Measurements from ENCODE around the gene MYO1C.

Gene MYO1C

DNA sequence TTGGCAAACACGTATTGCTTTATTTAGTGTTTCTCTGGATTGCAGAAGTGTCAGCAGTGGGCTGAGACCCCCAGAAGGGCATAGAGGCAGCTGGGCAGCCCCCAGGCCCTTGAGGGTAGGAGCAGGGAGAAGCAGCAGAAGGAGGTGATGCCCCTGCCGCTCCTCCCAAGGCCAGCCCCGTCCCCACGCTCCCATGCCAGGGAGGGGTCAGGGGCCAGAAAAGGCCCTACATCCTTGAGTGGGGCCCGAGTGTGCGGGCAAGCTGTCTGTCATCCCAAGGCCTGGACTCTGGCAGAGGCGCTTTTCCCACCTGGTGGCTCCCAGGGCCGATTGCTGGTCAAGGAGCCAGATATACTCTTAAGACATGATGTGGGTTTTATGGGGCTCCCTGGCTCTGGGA lies 28.3 kb downstream of the MYO1C start:
- no peak for TF ChIP-seq TAF1 (IDR thresholded peaks at IDR 0.05; ENCODE audit: low read depth)
- TF ChIP-seq, protein P1, sequence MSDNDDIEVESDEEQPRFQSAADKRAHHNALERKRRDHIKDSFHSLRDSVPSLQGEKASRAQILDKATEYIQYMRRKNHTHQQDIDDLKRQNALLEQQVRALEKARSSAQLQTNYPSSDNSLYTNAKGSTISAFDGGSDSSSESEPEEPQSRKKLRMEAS (IDR thresholded peaks at IDR 0.05) = no peak

GRCh38 chr17:1462164-1463112 lies 30.0 kb downstream of the MYO1C start:
- TF ChIP-seq, protein P1 (IDR thresholded peaks at IDR 0.05) = no peak
- no peak for TF ChIP-seq TAF1 (IDR thresholded peaks at IDR 0.05; ENCODE audit: low read depth)
- no peak for TF ChIP-seq ZBTB7A (IDR thresholded peaks at IDR 0.05; ENCODE audit: low read depth)
- no peak for TF ChIP-seq CREB1 (IDR thresholded peaks at IDR 0.05; ENCODE audit: low read depth)
- no peak for TF ChIP-seq FOXM1 (IDR thresholded peaks at IDR 0.05; ENCODE audit: borderline replicate concordance, low read depth)
- TF ChIP-seq NFIC (IDR thresholded peaks at IDR 0.05) = no peak
- no peak for TF ChIP-seq YY1 (IDR thresholded peaks at IDR 0.05; ENCODE audit: low read depth)
- TF ChIP-seq, protein P2, sequence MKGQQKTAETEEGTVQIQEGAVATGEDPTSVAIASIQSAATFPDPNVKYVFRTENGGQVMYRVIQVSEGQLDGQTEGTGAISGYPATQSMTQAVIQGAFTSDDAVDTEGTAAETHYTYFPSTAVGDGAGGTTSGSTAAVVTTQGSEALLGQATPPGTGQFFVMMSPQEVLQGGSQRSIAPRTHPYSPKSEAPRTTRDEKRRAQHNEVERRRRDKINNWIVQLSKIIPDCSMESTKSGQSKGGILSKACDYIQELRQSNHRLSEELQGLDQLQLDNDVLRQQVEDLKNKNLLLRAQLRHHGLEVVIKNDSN (IDR thresholded peaks at IDR 0.05) = no peak
- TF ChIP-seq TEAD4 (IDR thresholded peaks at IDR 0.05) = no peak
- TF ChIP-seq EGR1 (IDR thresholded peaks at IDR 0.05) = no peak
- no peak for TF ChIP-seq TCF12 (IDR thresholded peaks at IDR 0.05; ENCODE audit: low read depth)
- no peak for TF ChIP-seq EP300 (IDR thresholded peaks at IDR 0.05; ENCODE audit: borderline replicate concordance)
- TF ChIP-seq REST (IDR thresholded peaks at IDR 0.05; ENCODE audit: low read depth) = no peak
- TF ChIP-seq RAD21 (IDR thresholded peaks at IDR 0.05; ENCODE audit: low read depth) = no peak
- TF ChIP-seq CEBPB (IDR thresholded peaks at IDR 0.05) = no peak

- TF ChIP-seq NFIC (IDR thresholded peaks at IDR 0.05) = no peak
- TF ChIP-seq CEBPB (IDR thresholded peaks at IDR 0.05) = no peak
- TF ChIP-seq TCF12 (IDR thresholded peaks at IDR 0.05; ENCODE audit: low read depth) = no peak
- no peak for TF ChIP-seq EP300 (IDR thresholded peaks at IDR 0.05; ENCODE audit: borderline replicate concordance)
- TF ChIP-seq RAD21 (IDR thresholded peaks at IDR 0.05; ENCODE audit: low read depth) = no peak
- no peak for TF ChIP-seq YY1 (IDR thresholded peaks at IDR 0.05; ENCODE audit: low read depth)
- no peak for TF ChIP-seq FOXM1 (IDR thresholded peaks at IDR 0.05; ENCODE audit: borderline replicate concordance, low read depth)
- TF ChIP-seq, protein P1 (IDR thresholded peaks at IDR 0.05) = no peak
- TF ChIP-seq ZBTB7A (IDR thresholded peaks at IDR 0.05; ENCODE audit: low read depth) = no peak
- TF ChIP-seq, protein P2 (IDR thresholded peaks at IDR 0.05) = no peak
- no peak for TF ChIP-seq REST (IDR thresholded peaks at IDR 0.05; ENCODE audit: low read depth)
Measured at GRCh38 chr17:1461198-1461944, 31.1 kb downstream of the MYO1C start.

GRCh38 chr17:1460233-1460632 lies 32.3 kb downstream of the MYO1C start:
- TF ChIP-seq EGR1 (IDR thresholded peaks at IDR 0.05) (no peak), CEBPB (IDR thresholded peaks at IDR 0.05) (no peak)

GRCh38 chr17:1455797-1456599 lies 36.5 kb downstream of the MYO1C start, which contains the start of gene CRK:
Gene CRK, minus strand, starts transcription at chr17:1456232. Its CDS starts 115 bp downstream, at chr17:1456117.
- TF ChIP-seq TCF12 (IDR thresholded peaks at IDR 0.05; ENCODE audit: low read depth) = 0 out of 2 replicates have a peak, but pooled peaks have one; percentile 12
- no peak for TF ChIP-seq CEBPB (IDR thresholded peaks at IDR 0.05)
- TF ChIP-seq CREB1 (IDR thresholded peaks at IDR 0.05; ENCODE audit: low read depth) = peak; percentile 82
- TF ChIP-seq EGR1 (IDR thresholded peaks at IDR 0.05) = peak; percentile 91
- TF ChIP-seq REST (IDR thresholded peaks at IDR 0.05; ENCODE audit: low read depth) = no peak
- no peak for TF ChIP-seq ZBTB7A (IDR thresholded peaks at IDR 0.05; ENCODE audit: low read depth)
- TF ChIP-seq, protein P1 (IDR thresholded peaks at IDR 0.05) = no peak
- TF ChIP-seq FOXM1 (IDR thresholded peaks at IDR 0.05; ENCODE audit: borderline replicate concordance, low read depth) = no peak
- no peak for TF ChIP-seq RAD21 (IDR thresholded peaks at IDR 0.05; ENCODE audit: low read depth)
- TF ChIP-seq TEAD4 (IDR thresholded peaks at IDR 0.05) = peak; percentile 17; the same call in 1 of the 2 replicates
- TF ChIP-seq EP300 (IDR thresholded peaks at IDR 0.05; ENCODE audit: borderline replicate concordance) = peak; percentile 9; the same call in 1 of the 2 replicates
- TF ChIP-seq, protein P2 (IDR thresholded peaks at IDR 0.05) = no peak
- peak; percentile 99 for TF ChIP-seq YY1 (IDR thresholded peaks at IDR 0.05; ENCODE audit: low read depth)
- TF ChIP-seq NFIC (IDR thresholded peaks at IDR 0.05) = no peak
- no peak; the same call in 1 of the 2 replicates for TF ChIP-seq TAF1 (IDR thresholded peaks at IDR 0.05; ENCODE audit: low read depth)
